ENCODE measurements around the gene ZNF425.

ZNF425 gene

DNA sequence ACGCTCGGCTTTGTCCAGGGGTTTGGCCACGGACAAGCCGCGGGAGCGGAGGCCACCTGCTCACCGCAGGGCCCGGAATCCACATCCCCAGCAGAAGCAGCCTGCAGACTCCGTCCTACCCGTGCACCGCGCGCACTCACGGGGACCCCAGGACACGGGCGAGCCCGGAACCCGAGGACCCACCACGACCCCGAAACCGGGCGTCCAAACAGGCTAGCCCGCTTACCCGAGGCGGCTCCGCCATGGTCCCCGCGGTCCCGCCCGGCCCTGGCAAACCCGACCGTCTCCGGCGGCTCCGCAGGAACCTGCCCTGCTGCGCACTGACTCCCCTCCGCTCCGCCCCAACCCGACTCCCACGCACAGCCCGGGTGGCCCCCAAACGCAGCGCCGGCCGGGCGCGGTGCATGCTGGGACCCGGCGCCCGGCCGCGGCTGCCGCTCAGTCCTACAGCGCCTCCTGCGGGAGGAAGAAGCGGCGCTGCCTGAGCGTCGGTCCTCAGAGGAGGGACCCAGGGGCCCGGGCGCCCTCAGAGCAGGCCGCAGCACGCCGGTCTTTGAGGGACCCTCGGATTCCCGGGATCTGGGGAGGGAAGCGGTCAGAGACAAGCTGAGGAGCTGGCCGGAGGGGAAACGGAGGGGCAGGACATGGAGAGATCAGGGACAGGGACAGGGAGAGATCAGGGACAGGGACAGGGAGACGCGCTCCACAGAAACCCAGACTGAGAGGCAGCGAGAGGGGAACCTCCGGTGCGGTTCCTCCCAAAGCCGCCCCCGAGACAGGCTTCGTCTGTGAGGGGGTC is 35.5 kb downstream of the ZNF425 start, which contains the start of gene ZNF786:
Gene ZNF786 (minus strand): TSS at position 322 of the 799 bp plus-strand sequence. CDS start 78 bp downstream, at position 244.
- H3K36me3 ChIP-seq (ENCODE audit: control insufficient read depth, insufficient read depth, low read length) = no peaks in the 10 kb centered on the region
- H2AFZ ChIP-seq = peak within 1 kb of the TSS; percentile 94
- H3K4me3 ChIP-seq (ENCODE audit: low read depth, low read length) = peak within 1 kb of the TSS; percentile 92
- H3K9ac ChIP-seq = peak within 1 kb of the TSS; percentile 61
- no peaks in the 10 kb centered on the region for H3K27me3 ChIP-seq (ENCODE audit: control insufficient read depth, insufficient read depth, low read length)
- H3K4me2 ChIP-seq (ENCODE audit: low read length) = peak within 1 kb of the TSS; percentile 98
- peaks cover 2% of the 10 kb centered on the region for H3K4me1 ChIP-seq
- H3K27ac ChIP-seq = peak within 1 kb of the TSS; percentile 96
- TF ChIP-seq, protein P1, sequence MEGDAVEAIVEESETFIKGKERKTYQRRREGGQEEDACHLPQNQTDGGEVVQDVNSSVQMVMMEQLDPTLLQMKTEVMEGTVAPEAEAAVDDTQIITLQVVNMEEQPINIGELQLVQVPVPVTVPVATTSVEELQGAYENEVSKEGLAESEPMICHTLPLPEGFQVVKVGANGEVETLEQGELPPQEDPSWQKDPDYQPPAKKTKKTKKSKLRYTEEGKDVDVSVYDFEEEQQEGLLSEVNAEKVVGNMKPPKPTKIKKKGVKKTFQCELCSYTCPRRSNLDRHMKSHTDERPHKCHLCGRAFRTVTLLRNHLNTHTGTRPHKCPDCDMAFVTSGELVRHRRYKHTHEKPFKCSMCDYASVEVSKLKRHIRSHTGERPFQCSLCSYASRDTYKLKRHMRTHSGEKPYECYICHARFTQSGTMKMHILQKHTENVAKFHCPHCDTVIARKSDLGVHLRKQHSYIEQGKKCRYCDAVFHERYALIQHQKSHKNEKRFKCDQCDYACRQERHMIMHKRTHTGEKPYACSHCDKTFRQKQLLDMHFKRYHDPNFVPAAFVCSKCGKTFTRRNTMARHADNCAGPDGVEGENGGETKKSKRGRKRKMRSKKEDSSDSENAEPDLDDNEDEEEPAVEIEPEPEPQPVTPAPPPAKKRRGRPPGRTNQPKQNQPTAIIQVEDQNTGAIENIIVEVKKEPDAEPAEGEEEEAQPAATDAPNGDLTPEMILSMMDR (IDR thresholded peaks at IDR 0.05) = peak; percentile 98
- peaks cover 10% of the 10 kb centered on the region for H3K79me2 ChIP-seq
- no peaks in the 10 kb centered on the region for H3K9me3 ChIP-seq (ENCODE audit: control insufficient read depth, low read length)

GRCh38 chr7:149087376-149087775 is 38.7 kb downstream of the ZNF425 start:
- Histone ChIP-seq H3K79me2 (peaks cover 15% of the 10 kb centered on the region), H3K4me3 (ENCODE audit: low read depth, low read length) (no peak overlapping the region), H2AFZ (no peak overlapping the region), H3K4me1 (peaks cover 2% of the 10 kb centered on the region), H3K9me3 (ENCODE audit: control insufficient read depth, low read length) (no peaks in the 10 kb centered on the region), H3K27me3 (ENCODE audit: control insufficient read depth, insufficient read depth, low read length) (no peaks in the 10 kb centered on the region), H3K4me2 (ENCODE audit: low read length) (no peak overlapping the region), H3K36me3 (ENCODE audit: control insufficient read depth, insufficient read depth, low read length) (no peaks in the 10 kb centered on the region), H3K27ac (no peak overlapping the region), H3K9ac (no peak overlapping the region)
- TF ChIP-seq, protein P1 (IDR thresholded peaks at IDR 0.05) = no peak

GRCh38 chr7:149085866-149086265 is 40.3 kb downstream of the ZNF425 start:
- no peaks in the 10 kb centered on the region for H3K4me1 ChIP-seq
- H2AFZ ChIP-seq = no peak overlapping the region
- H3K27me3 ChIP-seq (ENCODE audit: control insufficient read depth, insufficient read depth, low read length) = no peaks in the 10 kb centered on the region
- H3K36me3 ChIP-seq (ENCODE audit: control insufficient read depth, insufficient read depth, low read length) = no peaks in the 10 kb centered on the region
- H3K4me2 ChIP-seq (ENCODE audit: low read length) = no peak overlapping the region
- TF ChIP-seq, protein P1 (IDR thresholded peaks at IDR 0.05) = no peak
- H3K4me3 ChIP-seq (ENCODE audit: low read depth, low read length) = no peak overlapping the region
- H3K27ac ChIP-seq = no peak overlapping the region
- peaks cover 15% of the 10 kb centered on the region for H3K79me2 ChIP-seq
- no peaks in the 10 kb centered on the region for H3K9me3 ChIP-seq (ENCODE audit: control insufficient read depth, low read length)
- H3K9ac ChIP-seq = no peak overlapping the region

- Histone ChIP-seq H3K36me3 (ENCODE audit: control insufficient read depth, insufficient read depth, low read length) (no peaks in the 10 kb centered on the region), H3K79me2 (peaks cover 16% of the 10 kb centered on the region), H2AFZ (no peak overlapping the region), H3K27me3 (ENCODE audit: control insufficient read depth, insufficient read depth, low read length) (no peaks in the 10 kb centered on the region), H3K4me3 (ENCODE audit: low read depth, low read length) (no peak overlapping the region), H3K9me3 (ENCODE audit: control insufficient read depth, low read length) (no peaks in the 10 kb centered on the region), H3K9ac (no peak overlapping the region), H3K4me2 (ENCODE audit: low read length) (no peak overlapping the region), H3K27ac (no peak overlapping the region), H3K4me1 (no peaks in the 10 kb centered on the region)
- TF ChIP-seq, protein P1 (IDR thresholded peaks at IDR 0.05) = no peak
Observed at GRCh38 chr7:149084407-149084806, 41.7 kb downstream of the ZNF425 start.

- no peaks in the 10 kb centered on the region for H3K4me1 ChIP-seq
- H3K4me2 ChIP-seq (ENCODE audit: low read length) = no peak overlapping the region
- H3K27ac ChIP-seq = no peak overlapping the region
- H2AFZ ChIP-seq = no peak overlapping the region
- no peaks in the 10 kb centered on the region for H3K27me3 ChIP-seq (ENCODE audit: control insufficient read depth, insufficient read depth, low read length)
- TF ChIP-seq, protein P1 (IDR thresholded peaks at IDR 0.05) = no peak
- H3K9ac ChIP-seq = no peak overlapping the region
- H3K36me3 ChIP-seq (ENCODE audit: control insufficient read depth, insufficient read depth, low read length) = no peaks in the 10 kb centered on the region
- no peak overlapping the region for H3K4me3 ChIP-seq (ENCODE audit: low read depth, low read length)
- H3K79me2 ChIP-seq = peaks cover 9% of the 10 kb centered on the region
- no peaks in the 10 kb centered on the region for H3K9me3 ChIP-seq (ENCODE audit: control insufficient read depth, low read length)
Observed at GRCh38 chr7:149081914-149082313, 44.2 kb downstream of the ZNF425 start.

All from parathyroid adenoma (tissue), 2 donors.